H9 (cell line): Measurements from ENCODE around the gene OTUD3. TPM values are rescaled to one million over a fixed set of nuclear protein-coding genes. Genes with fewer than 3 reads are reported as not detected.

ENCODE experiments used
- DNase-seq: peaks from one replicate; pipeline ENCODE4 v3.0.0-alpha.2; 2017
- H2AFZ ChIP-seq: one replicate; pipeline ENCODE4 v1.6.1; 2013; ENCODE audit warnings: mild to moderate bottlenecking, low read length, control low read depth, moderate library complexity
- H2AK5ac ChIP-seq: 2 replicates; pipeline ENCODE4 v1.6.1; 2013; ENCODE audit warnings: low read length, control low read depth, mixed read lengths; ENCODE audit not compliant: insufficient read length
- H2BK120ac ChIP-seq: one replicate; pipeline ENCODE4 v1.6.1; 2013; ENCODE audit warnings: low read depth, mild to moderate bottlenecking, low read length, control low read depth, inconsistent platforms; ENCODE audit not compliant: poor library complexity, severe bottlenecking
- H2BK12ac ChIP-seq: 2 replicates; pipeline ENCODE4 v1.6.1; 2013; ENCODE audit warnings: low read length, control low read depth, mixed read lengths, low read depth; ENCODE audit not compliant: insufficient read length
- H2BK15ac ChIP-seq: 2 replicates; pipeline ENCODE4 v1.6.1; 2013; ENCODE audit warnings: low read depth, low read length, control low read depth
- H2BK20ac ChIP-seq: one replicate; pipeline ENCODE4 v1.6.1; 2013; ENCODE audit warnings: low read depth, mild to moderate bottlenecking, low read length, control low read depth, inconsistent platforms; ENCODE audit not compliant: poor library complexity, severe bottlenecking
- H2BK5ac ChIP-seq: 2 replicates; pipeline ENCODE4 v1.6.1; 2013; ENCODE audit warnings: low read length, control low read depth, mixed read lengths; ENCODE audit not compliant: insufficient read length
- H3K14ac ChIP-seq: 2 replicates; pipeline ENCODE4 v1.6.1; 2013; ENCODE audit warnings: low read length, control low read depth; ENCODE audit not compliant: insufficient read depth
- H3K18ac ChIP-seq: 2 replicates; pipeline ENCODE4 v1.6.1; 2013; ENCODE audit warnings: low read depth, mild to moderate bottlenecking, mixed read lengths, low read length, control low read depth; ENCODE audit not compliant: insufficient read length
- H3K23ac ChIP-seq: 2 replicates; pipeline ENCODE4 v1.6.1; 2013; ENCODE audit warnings: low read length, control low read depth, mixed read lengths, low read depth; ENCODE audit not compliant: insufficient read length
- H3K23me2 ChIP-seq: 2 replicates; pipeline ENCODE4 v1.6.1; 2013; ENCODE audit warnings: low read depth, mild to moderate bottlenecking, mixed read lengths, low read length, control low read depth; ENCODE audit not compliant: insufficient read length, poor library complexity, severe bottlenecking
- H3K27ac ChIP-seq: 2 replicates; pipeline ENCODE4 v1.5.1; 2013; ENCODE audit warnings: low read length, control low read depth, mixed read lengths, low read depth; ENCODE audit not compliant: insufficient read length
- H3K27me3 ChIP-seq: 2 replicates; pipeline ENCODE4 v1.6.1; 2013; ENCODE audit warnings: low read length, control low read depth, inconsistent platforms; ENCODE audit not compliant: insufficient read depth
- H3K4ac ChIP-seq: 2 replicates; pipeline ENCODE4 v1.6.1; 2013; ENCODE audit warnings: low read depth, mild to moderate bottlenecking, control low read depth, inconsistent platforms, low read length, moderate library complexity
- H3K4me1 ChIP-seq: 2 replicates; pipeline ENCODE4 v1.6.1; 2013; ENCODE audit warnings: low read length, control low read depth, inconsistent platforms; ENCODE audit not compliant: insufficient read depth
- H3K4me2 ChIP-seq: 2 replicates; pipeline ENCODE4 v1.6.1; 2013; ENCODE audit warnings: low read length, control low read depth, mixed read lengths; ENCODE audit not compliant: insufficient read length, insufficient read depth
- H3K56ac ChIP-seq: 2 replicates; pipeline ENCODE4 v1.6.1; 2013; ENCODE audit warnings: low read depth, mild to moderate bottlenecking, mixed read lengths, low read length, control low read depth; ENCODE audit not compliant: insufficient read length
- H3K79me1 ChIP-seq: 2 replicates; pipeline ENCODE4 v1.6.1; 2013; ENCODE audit warnings: low read depth, mild to moderate bottlenecking, moderate library complexity, low read length, control low read depth, inconsistent platforms; ENCODE audit not compliant: insufficient read depth, poor library complexity, severe bottlenecking
- H3K79me2 ChIP-seq: 2 replicates; pipeline ENCODE4 v1.6.1; 2013; ENCODE audit warnings: low read length, control low read depth, inconsistent platforms; ENCODE audit not compliant: insufficient read depth
- H3K9ac ChIP-seq: 2 replicates; pipeline ENCODE4 v1.6.1; 2013; ENCODE audit warnings: low read length, control low read depth, mixed read lengths; ENCODE audit not compliant: insufficient read length; ENCODE audit errors: extremely low read depth
- H3K9me3 ChIP-seq: one replicate; pipeline ENCODE4 v1.6.1; 2013; ENCODE audit warnings: low read depth, low read length, inconsistent platforms; ENCODE audit not compliant: control insufficient read depth
- H3T11ph ChIP-seq: one replicate; pipeline ENCODE4 v1.6.1; 2013; ENCODE audit warnings: mild to moderate bottlenecking, low read length, control low read depth, inconsistent platforms
- H4K20me1 ChIP-seq: one replicate; pipeline ENCODE4 v1.6.1; 2013; ENCODE audit not compliant: control insufficient read depth, insufficient read length, insufficient read depth
- H4K5ac ChIP-seq: 2 replicates; pipeline ENCODE4 v1.6.1; 2013; ENCODE audit warnings: low read depth, mild to moderate bottlenecking, mixed read lengths, low read length, control low read depth; ENCODE audit not compliant: insufficient read length
- H4K8ac ChIP-seq: replicated peaks from 2 replicates; pipeline ENCODE4 v1.6.1; 2013; ENCODE audit warnings: low read length, control low read depth, mixed read lengths, low read depth; ENCODE audit not compliant: insufficient read length
- H4K91ac ChIP-seq: 2 replicates; pipeline ENCODE4 v1.6.1; 2013; ENCODE audit warnings: low read depth, mild to moderate bottlenecking, moderate library complexity, mixed read lengths, low read length, control low read depth; ENCODE audit not compliant: insufficient read length
- H3K27ac Mint-ChIP-seq, 3 experiments: 2 replicates in 2 of 3; 3 replicates in 1 of 3; pipeline ENCODE4 v1.8.0; 2020 to 2021; ENCODE audit warnings: mixed read lengths in 3 of 3, mild to moderate bottlenecking in 1 of 3, moderate library complexity in 1 of 3
- H3K27me3 Mint-ChIP-seq: 2 replicates; pipeline ENCODE4 v1.8.0; 2021; ENCODE audit warnings: low read depth, mild to moderate bottlenecking, moderate library complexity, mixed read lengths
- H3K36me3 Mint-ChIP-seq, 3 experiments: 2 replicates in 2 of 3; 3 replicates in 1 of 3; pipeline ENCODE4 v1.8.0; 2020 to 2021; ENCODE audit warnings: low read depth in 3 of 3, mixed read lengths in 3 of 3; ENCODE audit not compliant: insufficient read depth in 1 of 3
- H3K4me1 Mint-ChIP-seq, 2 experiments: 2 replicates each; pipeline ENCODE4 v1.8.0; 2020; ENCODE audit warnings: mixed read lengths in 2 of 2
- H3K4me3 Mint-ChIP-seq, 2 experiments: 2 replicates in 1 of 2; 3 replicates in 1 of 2; pipeline ENCODE4 v1.8.0; 2020 to 2021; ENCODE audit warnings: mild to moderate bottlenecking in 2 of 2, mixed read lengths in 2 of 2, moderate library complexity in 1 of 2
- H3K9me3 Mint-ChIP-seq, 2 experiments: 2 replicates in 1 of 2; 3 replicates in 1 of 2; pipeline ENCODE4 v1.8.0; 2020; ENCODE audit warnings: mild to moderate bottlenecking in 2 of 2, mixed read lengths in 2 of 2, moderate library complexity in 1 of 2
- WGBS: extraction: QIAGEN DNeasy Blood & Tissue Kit; methylation state at CpG from one replicate; pipeline ENCODE4 v1.1.7; 2013; ENCODE audit warnings: missing lambda C conversion rate, low lambda C conversion rate, mixed read lengths; ENCODE audit not compliant: insufficient read length; ENCODE audit errors: extremely low coverage; 5-methylcytosine and 5-hydroxymethylcytosine counted together
- total RNA-seq: library from RNA; stranded (reverse); gene quantifications from 2 replicates; pipeline ENCODE4 v1.2.1, GENCODE V29; 2021
- TF ChIP-seq, protein P1 (sequence below): fragments of 200-600 bp; sonication (generic); conservative IDR thresholded peaks from 3 replicates; pipeline ENCODE4 v1.8.0; 2021; ENCODE audit warnings: antibody characterized with exemption, mild to moderate bottlenecking

The OTUD3 gene
- total RNA-seq, 1 experiment from 2014 or later, result 12.0 TPM

DNA sequence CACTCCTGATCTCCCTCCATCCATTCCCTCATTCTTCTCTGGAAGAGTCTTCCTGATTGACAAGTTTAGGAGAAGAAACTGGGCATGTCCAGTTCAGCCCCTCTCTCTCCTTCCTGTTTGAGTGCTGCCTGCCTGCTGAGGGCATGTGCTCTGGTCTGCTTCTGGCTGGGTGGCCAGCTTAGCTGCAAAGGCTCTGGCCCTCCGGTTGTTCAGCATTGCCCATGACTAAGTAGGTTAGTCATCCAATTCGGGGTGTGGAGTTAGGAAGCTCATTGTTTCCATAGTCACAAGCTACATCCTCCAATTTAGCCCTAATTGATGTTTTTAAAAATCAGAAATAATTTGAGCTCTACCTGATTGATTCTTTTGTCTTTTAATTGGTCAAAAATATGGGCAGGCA, 66.8 kb downstream of the OTUD3 start:
- H4K91ac ChIP-seq, result no peak overlapping the region
- WGBS, result no CpG with 5 or more reads among the region's 2 CpGs
- H3K27ac ChIP-seq, result no peak overlapping the region
- H3K79me2 ChIP-seq, result no peaks in the 10 kb centered on the region
- no peak overlapping the region for H3K56ac ChIP-seq
- H3K9me3 ChIP-seq, result peaks cover 7% of the 10 kb centered on the region
- H2BK120ac ChIP-seq, result no peak overlapping the region
- H3K27me3 ChIP-seq, result peaks cover 3% of the 10 kb centered on the region; the same call in 1 of the 2 replicates
- peaks cover 11% of the 10 kb centered on the region for H3K27me3 Mint-ChIP-seq
- no peak overlapping the region for H3T11ph ChIP-seq
- H3K4me3 Mint-ChIP-seq, result no peak overlapping the region
- H3K27ac Mint-ChIP-seq, result no peak overlapping the region
- no peak overlapping the region for H2BK15ac ChIP-seq
- no peak overlapping the region for H4K8ac ChIP-seq
- peaks cover 4 to 6% of the 10 kb centered on the region in 2 experiments; a peak in 4 of 5 replicates for H3K9me3 Mint-ChIP-seq
- no peak overlapping the region for H3K14ac ChIP-seq
- H3K79me1 ChIP-seq, result no peaks in the 10 kb centered on the region
- H3K18ac ChIP-seq, result no peak overlapping the region
- no peak overlapping the region for H2BK12ac ChIP-seq
- H3K23me2 ChIP-seq, result no peaks in the 10 kb centered on the region
- no peak overlapping the region for H2BK20ac ChIP-seq
- H2AFZ ChIP-seq, result no peak overlapping the region
- no peak overlapping the region for H3K4ac ChIP-seq
- peaks cover 4 to 11% of the 10 kb centered on the region in 2 experiments for H3K4me1 Mint-ChIP-seq
- peaks cover 4% of the 10 kb centered on the region; the same call in 1 of the 2 replicates for H3K4me1 ChIP-seq
- no peaks in the 10 kb centered on the region for H4K20me1 ChIP-seq
- no peak overlapping the region for H3K23ac ChIP-seq
- no peak overlapping the region for H2BK5ac ChIP-seq
- no peaks in the 10 kb centered on the region; a peak in 2 of 7 replicates for H3K36me3 Mint-ChIP-seq
- H4K5ac ChIP-seq, result no peak overlapping the region
- peak; percentile 36 for DNase-seq
- H3K9ac ChIP-seq, result no peak overlapping the region
- no peak overlapping the region for H2AK5ac ChIP-seq
- TF ChIP-seq, protein P1, sequence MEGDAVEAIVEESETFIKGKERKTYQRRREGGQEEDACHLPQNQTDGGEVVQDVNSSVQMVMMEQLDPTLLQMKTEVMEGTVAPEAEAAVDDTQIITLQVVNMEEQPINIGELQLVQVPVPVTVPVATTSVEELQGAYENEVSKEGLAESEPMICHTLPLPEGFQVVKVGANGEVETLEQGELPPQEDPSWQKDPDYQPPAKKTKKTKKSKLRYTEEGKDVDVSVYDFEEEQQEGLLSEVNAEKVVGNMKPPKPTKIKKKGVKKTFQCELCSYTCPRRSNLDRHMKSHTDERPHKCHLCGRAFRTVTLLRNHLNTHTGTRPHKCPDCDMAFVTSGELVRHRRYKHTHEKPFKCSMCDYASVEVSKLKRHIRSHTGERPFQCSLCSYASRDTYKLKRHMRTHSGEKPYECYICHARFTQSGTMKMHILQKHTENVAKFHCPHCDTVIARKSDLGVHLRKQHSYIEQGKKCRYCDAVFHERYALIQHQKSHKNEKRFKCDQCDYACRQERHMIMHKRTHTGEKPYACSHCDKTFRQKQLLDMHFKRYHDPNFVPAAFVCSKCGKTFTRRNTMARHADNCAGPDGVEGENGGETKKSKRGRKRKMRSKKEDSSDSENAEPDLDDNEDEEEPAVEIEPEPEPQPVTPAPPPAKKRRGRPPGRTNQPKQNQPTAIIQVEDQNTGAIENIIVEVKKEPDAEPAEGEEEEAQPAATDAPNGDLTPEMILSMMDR, result no peak
- no peak overlapping the region for H3K4me2 ChIP-seq
